Measurements from ENCODE around the gene CERT1. TPM values are rescaled to one million over a fixed set of nuclear protein-coding genes. Genes with fewer than 3 reads are reported as not detected.

Gene CERT1
- total and polyA plus RNA-seq, 7 donors: 14.1 to 40.2 (median 20.3) TPM

- 94 to 96% methylated on average over 2 of the region's 2 CpGs for WGBS, 2 donors
- Histone ChIP-seq H3K36me3 (peaks cover 0 to 94% (median 44%) of the 10 kb centered on the region in 4 donors), H3K4me1 (no peaks in the 10 kb centered on the region), H3K27ac (no peak overlapping the region), H3K4me3 (no peak overlapping the region), H3K27me3 (no peaks in the 10 kb centered on the region), H3K9me3 (no peaks in the 10 kb centered on the region)
- DNase-seq: no peak
- intact Hi-C loops (cut with DNase I): no loop called here
- TF ChIP-seq POLR2A (IDR thresholded peaks at IDR 0.05): no peak
- no peak for TF ChIP-seq CTCF (IDR thresholded peaks at IDR 0.05)
- TF ChIP-seq EP300 (IDR thresholded peaks at IDR 0.05): no peak
- TF ChIP-seq POLR2AphosphoS5 (IDR thresholded peaks at IDR 0.05): no peak
These were observed 161.8 kb downstream of the CERT1 start for GRCh38 chr5:75349663-75350062.

DNA sequence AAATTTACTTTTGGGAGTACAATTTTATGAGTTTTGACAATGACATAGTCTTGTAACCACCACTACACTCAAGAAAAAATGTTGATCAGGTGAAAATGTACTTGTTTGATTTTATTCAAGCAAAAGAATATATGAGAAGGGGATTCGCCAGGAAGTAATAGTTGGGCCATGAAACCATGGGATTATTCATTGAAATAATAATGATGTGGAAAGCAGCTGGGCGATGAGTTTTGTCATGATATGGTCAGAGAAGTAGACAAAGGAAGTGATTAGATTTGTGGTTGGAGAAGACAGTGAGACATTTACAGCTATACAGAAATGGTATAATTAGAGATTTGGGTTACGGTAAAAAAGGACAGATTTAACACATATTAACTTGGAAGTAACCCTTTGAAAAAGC lies 163.2 kb downstream of the CERT1 start:
- intact Hi-C loops (cut with DNase I): no loop called here
- no peak for DNase-seq
- Histone ChIP-seq H3K4me3 (no peak overlapping the region), H3K36me3 (peaks cover 0 to 89% (median 39%) of the 10 kb centered on the region in 4 donors), H3K27me3 (no peaks in the 10 kb centered on the region), H3K27ac (no peak overlapping the region), H3K4me1 (no peaks in the 10 kb centered on the region), H3K9me3 (no peaks in the 10 kb centered on the region)
- TF ChIP-seq POLR2A (IDR thresholded peaks at IDR 0.05) (no peak), POLR2AphosphoS5 (IDR thresholded peaks at IDR 0.05) (no peak), EP300 (IDR thresholded peaks at IDR 0.05) (no peak), CTCF (IDR thresholded peaks at IDR 0.05) (no peak)
- WGBS, 2 donors: 94 to 96% methylated on average over 3 of the region's 3 CpGs

- peaks cover 0 to 36% (median 15%) of the 10 kb centered on the region in 4 donors for H3K36me3 ChIP-seq
- WGBS, 2 donors: 93 to 98% methylated on average over 4 of the region's 4 CpGs
- intact Hi-C loops (cut with DNase I): no loop called here
These were observed 168.6 kb downstream of the CERT1 start for GRCh38 chr5:75342836-75343235.

GRCh38 chr5:75341934-75342333 lies 169.5 kb downstream of the CERT1 start:
- peaks cover 0 to 27% (median 10%) of the 10 kb centered on the region in 4 donors for H3K36me3 ChIP-seq
- H3K9me3 ChIP-seq: no peaks in the 10 kb centered on the region
- no peak overlapping the region for H3K4me3 ChIP-seq
- intact Hi-C loops (cut with DNase I): no loop called here
- H3K27ac ChIP-seq: no peak overlapping the region
- DNase-seq: no peak
- peaks cover 0 to 13% (median 11%) of the 10 kb centered on the region in 4 donors for H3K4me1 ChIP-seq
- TF ChIP-seq POLR2A (IDR thresholded peaks at IDR 0.05) (no peak), EP300 (IDR thresholded peaks at IDR 0.05) (no peak), CTCF (IDR thresholded peaks at IDR 0.05) (no peak), POLR2AphosphoS5 (IDR thresholded peaks at IDR 0.05) (no peak)
- H3K27me3 ChIP-seq: no peaks in the 10 kb centered on the region
- WGBS, 2 donors: 83 to 91% methylated on average over 1 of the region's 1 CpG

More at GRCh38 chr5:75342836-75343235, 168.6 kb downstream of the CERT1 start:
- peaks cover 0 to 13% (median 9%) of the 10 kb centered on the region in 4 donors for H3K4me1 ChIP-seq
- H3K27ac ChIP-seq: no peak overlapping the region
- H3K9me3 ChIP-seq: no peaks in the 10 kb centered on the region
- TF ChIP-seq CTCF (IDR thresholded peaks at IDR 0.05) (no peak), POLR2AphosphoS5 (IDR thresholded peaks at IDR 0.05) (no peak), EP300 (IDR thresholded peaks at IDR 0.05) (no peak), POLR2A (IDR thresholded peaks at IDR 0.05) (no peak)
- H3K4me3 ChIP-seq: no peak overlapping the region
- no peaks in the 10 kb centered on the region for H3K27me3 ChIP-seq
- no peak for DNase-seq
